Measurements from ENCODE around the gene ZNF22. TPM values are rescaled to one million over a fixed set of nuclear protein-coding genes. Genes with fewer than 3 reads are reported as not detected.

The ZNF22 gene
- total and polyA plus RNA-seq, 2 of the 4 experiments (the other 2 are of a cell fraction): 10.6 to 12.4 TPM

DNA sequence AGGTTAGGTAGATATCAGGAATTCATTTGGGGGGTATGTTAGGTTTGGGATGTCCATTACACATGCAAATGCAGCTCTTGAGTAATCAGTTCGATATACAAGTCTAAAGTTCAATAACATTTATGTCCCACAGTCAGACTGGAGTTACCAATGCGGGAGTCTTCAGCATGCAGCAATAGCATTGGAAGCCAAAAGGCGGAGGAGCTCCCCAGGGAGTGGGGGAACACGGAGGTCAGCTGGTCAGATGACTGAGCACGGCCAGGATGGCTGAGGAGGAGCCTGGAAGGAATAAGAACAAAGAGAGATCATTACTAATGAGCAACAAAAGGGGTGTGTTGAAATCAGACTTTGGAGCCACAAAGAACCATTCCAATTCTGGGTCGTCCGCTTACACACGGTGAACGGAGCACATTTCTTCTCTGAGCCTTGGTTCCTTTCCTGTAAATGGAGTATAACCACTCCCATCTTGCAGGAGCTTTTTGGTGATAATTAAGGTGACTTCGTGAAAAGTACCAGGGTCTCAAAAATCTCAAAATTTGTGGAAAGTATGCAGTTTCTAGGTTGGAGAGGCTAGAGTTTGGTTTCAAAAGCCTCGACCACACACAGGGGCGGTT is 478 bp upstream of the ZNF22 start:
- Histone ChIP-seq H3K9me3 (ENCODE audit: control insufficient read depth, insufficient read depth, low read length) (no peaks in the 10 kb centered on the region), H3K56ac (ENCODE audit: extremely low read depth, insufficient read depth, low read length) (peak overlapping the region; percentile 77; the same call in 1 of the 2 replicates), H2AK9ac (replicated peaks; ENCODE audit: low read depth, low read length, poor library complexity) (peak overlapping the region; percentile 95), H2AK5ac (ENCODE audit: low read depth, low read length) (peak overlapping the region; percentile 78), H3K79me1 (ENCODE audit: low read depth in 1 of 2, low read length in 2 of 2) (peaks cover 7 to 33% of the 10 kb centered on the region in 2 experiments), H2BK120ac (ENCODE audit: low read depth, low read length) (peak overlapping the region; percentile 85), H2AFZ (replicated peaks; ENCODE audit: low read length, poor library complexity) (peak overlapping the region; percentile 91), H3K4me1 (ENCODE audit: control insufficient read depth, insufficient read depth, low read length) (peaks cover 24% of the 10 kb centered on the region), H3K27me3 (ENCODE audit: control insufficient read depth, insufficient read depth, low read length) (no peaks in the 10 kb centered on the region), H3K18ac (ENCODE audit: low read depth, low read length) (peak overlapping the region; percentile 94), H3K4ac (ENCODE audit: low read depth, low read length) (peak overlapping the region; percentile 91), H3K9me1 (ENCODE audit: insufficient read depth, low read length) (peaks cover 26% of the 10 kb centered on the region), H2BK15ac (ENCODE audit: low read depth, low read length) (peak overlapping the region; percentile 91; the same call in 2 of the 3 replicates), H2BK20ac (ENCODE audit: low read depth, low read length) (peak overlapping the region; percentile 85), H3K14ac (replicated peaks; ENCODE audit: low read depth, low read length) (peak overlapping the region; percentile 94), H3K4me2 (ENCODE audit: low read depth, low read length) (peak overlapping the region; percentile 85), H3K36me3 (ENCODE audit: control insufficient read depth, insufficient read depth, low read length) (peaks cover 6% of the 10 kb centered on the region), H3K9ac (ENCODE audit: low read depth, low read length) (peak overlapping the region; percentile 80), H3K27ac (ENCODE audit: insufficient read depth, low read length) (peak overlapping the region; percentile 74), H3K4me3 (ENCODE audit: insufficient read depth, low read depth, low read length) (peak overlapping the region; percentile 51), H2BK5ac (ENCODE audit: low read depth, low read length, poor library complexity, severe bottlenecking) (peak overlapping the region; percentile 91), H4K20me1 (ENCODE audit: insufficient read depth, low read length) (no peaks in the 10 kb centered on the region), H4K5ac (ENCODE audit: low read depth, low read length) (peak overlapping the region; percentile 100), H4K91ac (ENCODE audit: insufficient read depth, low read depth, low read length) (peak overlapping the region; percentile 90), H3K23ac (ENCODE audit: low read depth, low read length) (peak overlapping the region; percentile 94), H4K8ac (ENCODE audit: low read depth in 2 of 2, low read length in 2 of 2) (peak overlapping the region; percentile 91 to 98)
- TF ChIP-seq CEBPB (IDR thresholded peaks at IDR 0.05; ENCODE audit: low read depth, low read length) (0 out of 2 replicates have a peak, but pooled peaks have one; percentile 13), MAFK (IDR thresholded peaks at IDR 0.05; ENCODE audit: low read depth, low read length) (no peak), POLR2A (IDR thresholded peaks at IDR 0.05; ENCODE audit: low read depth, low read length) (no peak), CHD1 (IDR thresholded peaks at IDR 0.05; ENCODE audit: low read depth, low read length) (no peak), MXI1 (IDR thresholded peaks at IDR 0.05; ENCODE audit: borderline replicate concordance, low read depth, low read length) (no peak), MAZ (IDR thresholded peaks at IDR 0.05; ENCODE audit: borderline replicate concordance, low read depth, low read length) (no peak)
- TF ChIP-seq, protein P1, sequence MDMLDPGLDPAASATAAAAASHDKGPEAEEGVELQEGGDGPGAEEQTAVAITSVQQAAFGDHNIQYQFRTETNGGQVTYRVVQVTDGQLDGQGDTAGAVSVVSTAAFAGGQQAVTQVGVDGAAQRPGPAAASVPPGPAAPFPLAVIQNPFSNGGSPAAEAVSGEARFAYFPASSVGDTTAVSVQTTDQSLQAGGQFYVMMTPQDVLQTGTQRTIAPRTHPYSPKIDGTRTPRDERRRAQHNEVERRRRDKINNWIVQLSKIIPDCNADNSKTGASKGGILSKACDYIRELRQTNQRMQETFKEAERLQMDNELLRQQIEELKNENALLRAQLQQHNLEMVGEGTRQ (IDR thresholded peaks at IDR 0.05; ENCODE audit: low read depth, low read length): no peak
- in situ Hi-C loops (cut with MboI; ENCODE audit: low sequenced_read_pairs): no loop called here
- POLR2A ChIA-PET (ENCODE audit: unreplicated experiment): no interaction called here
- CTCF ChIA-PET: interaction anchor here (0.5 to 0.6 kb wide), 2 partner anchors 13 to 250 kb away, joined by 5 to 8 read pairs; no protein-coding TSS in a partner anchor
- BruUV-seq (replicated peaks): no TSS peak
- WGBS, 2 experiments (ENCODE audit: extremely low coverage in 2 of 2, insufficient read length in 1 of 2): 27% methylated on average over 3 of the region's 12 CpGs; no CpG with 5 or more reads in 1 of the 2 experiments
- intact Hi-C loops (cut with micrococcal nuclease): loop anchor here (2.0 to 10.0 kb wide), 3 partner anchors 19 to 465 kb away; no protein-coding TSS in a partner anchor
- ATAC-seq (ENCODE audit: low read depth): no peak
- peak; percentile 9 for DNase-seq
- dilution Hi-C loops (cut with HindIII; ENCODE audit: low sequenced_read_pairs, unreplicated experiment): no loop called here

All from IMR-90 (cell line).